Iris pigment epithelial cell (primary cell): ENCODE data around the gene ZNF213.

Source experiments
- DNase-seq: peaks from one replicate; pipeline ENCODE4 v3.0.0-alpha.2; 2011; ENCODE audit warnings: low read depth

ZNF213 gene

GRCh38 chr16:3134338-3135125 lies at the start of gene ZNF213:
TSS of gene ZNF213 (plus strand) at chr16:3135029. CDS start at chr16:3137281, 2,252 bp downstream.
- peak; percentile 99 for DNase-seq

- no peak for DNase-seq
These were observed 48.8 kb upstream of the ZNF213 start for GRCh38 chr16:3085868-3086595.

GRCh38 chr16:3086596-3087242 lies 48.1 kb upstream of the ZNF213 start:
- DNase-seq = no peak

- DNase-seq = no peak
These were observed 47.3 kb upstream of the ZNF213 start for GRCh38 chr16:3087243-3088235.

- no peak for DNase-seq
These were observed 46.4 kb upstream of the ZNF213 start for GRCh38 chr16:3088450-3088849.

GRCh38 chr16:3088925-3089716 lies 45.7 kb upstream of the ZNF213 start:
- DNase-seq = no peak

- DNase-seq = no peak
These were observed 44.9 kb upstream of the ZNF213 start for GRCh38 chr16:3089717-3090592.

- DNase-seq = no peak
These were observed 43.3 kb upstream of the ZNF213 start for GRCh38 chr16:3091551-3091950.

- no peak for DNase-seq
These were observed 42.3 kb upstream of the ZNF213 start for GRCh38 chr16:3092501-3092941.

GRCh38 chr16:3094289-3095027 lies 40.4 kb upstream of the ZNF213 start:
- peak; percentile 39 for DNase-seq

GRCh38 chr16:3095869-3096268 lies 39.0 kb upstream of the ZNF213 start:
- DNase-seq = no peak

GRCh38 chr16:3096362-3096761 lies 38.5 kb upstream of the ZNF213 start:
- DNase-seq = no peak

- DNase-seq = no peak
These were observed 37.6 kb upstream of the ZNF213 start for GRCh38 chr16:3097266-3097665.

- no peak for DNase-seq
These were observed 36.1 kb upstream of the ZNF213 start, which contains the start of gene ZSCAN10 for GRCh38 chr16:3098459-3099394. TSS of gene ZSCAN10 (minus strand) at chr16:3099294. CDS start at chr16:3092937, 6,357 bp downstream.

- DNase-seq = no peak
These were observed 35.5 kb upstream of the ZNF213 start for GRCh38 chr16:3099395-3099731.

- DNase-seq = peak; percentile 86
These were observed 34.9 kb upstream of the ZNF213 start for GRCh38 chr16:3099732-3100499.
